ENCODE measurements around the gene PRSS27. TPM values are rescaled to one million over a fixed set of nuclear protein-coding genes. Genes with fewer than 3 reads are reported as not detected.

The PRSS27 gene
- total RNA-seq, 3 donors from 2014 or later (not counting 1 experiment from before 2014, with no cell fraction given) = 0.42 to 1.3 (median 1.2) TPM

DNA sequence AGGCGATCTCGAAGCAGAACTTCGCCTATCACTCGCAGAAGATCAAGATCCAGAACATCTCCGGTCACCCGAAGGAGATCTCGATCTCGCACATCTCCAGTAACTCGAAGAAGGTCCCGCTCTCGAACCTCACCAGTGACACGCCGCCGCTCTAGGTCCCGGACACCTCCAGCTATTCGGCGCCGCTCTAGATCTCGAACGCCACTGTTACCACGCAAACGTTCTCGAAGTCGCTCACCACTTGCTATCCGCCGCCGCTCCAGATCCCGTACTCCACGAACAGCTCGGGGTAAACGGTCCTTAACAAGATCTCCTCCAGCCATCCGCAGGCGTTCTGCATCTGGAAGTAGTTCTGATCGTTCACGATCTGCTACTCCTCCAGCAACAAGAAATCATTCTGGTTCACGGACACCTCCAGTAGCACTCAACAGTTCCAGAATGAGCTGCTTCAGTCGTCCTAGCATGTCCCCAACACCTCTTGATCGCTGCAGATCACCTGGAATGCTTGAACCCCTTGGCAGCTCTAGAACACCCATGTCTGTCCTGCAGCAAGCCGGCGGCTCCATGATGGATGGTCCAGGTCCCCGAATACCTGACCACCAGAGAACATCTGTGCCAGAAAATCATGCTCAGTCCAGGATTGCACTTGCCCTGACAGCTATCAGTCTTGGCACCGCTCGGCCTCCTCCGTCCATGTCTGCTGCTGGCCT is 46.6 kb upstream of the PRSS27 start:
- no peaks in the 10 kb centered on the region for H3K27me3 ChIP-seq (ENCODE audit: control insufficient read depth, insufficient read depth, low read length)
- intact Hi-C loops (cut with micrococcal nuclease) = no loop called here
- no peaks in the 10 kb centered on the region for H3K27me3 Mint-ChIP-seq (ENCODE audit: low read depth in 2 of 2)
- WGBS (ENCODE audit: insufficient coverage) = 98% methylated on average over 44 of the region's 44 CpGs
- TF ChIP-seq, protein P1, sequence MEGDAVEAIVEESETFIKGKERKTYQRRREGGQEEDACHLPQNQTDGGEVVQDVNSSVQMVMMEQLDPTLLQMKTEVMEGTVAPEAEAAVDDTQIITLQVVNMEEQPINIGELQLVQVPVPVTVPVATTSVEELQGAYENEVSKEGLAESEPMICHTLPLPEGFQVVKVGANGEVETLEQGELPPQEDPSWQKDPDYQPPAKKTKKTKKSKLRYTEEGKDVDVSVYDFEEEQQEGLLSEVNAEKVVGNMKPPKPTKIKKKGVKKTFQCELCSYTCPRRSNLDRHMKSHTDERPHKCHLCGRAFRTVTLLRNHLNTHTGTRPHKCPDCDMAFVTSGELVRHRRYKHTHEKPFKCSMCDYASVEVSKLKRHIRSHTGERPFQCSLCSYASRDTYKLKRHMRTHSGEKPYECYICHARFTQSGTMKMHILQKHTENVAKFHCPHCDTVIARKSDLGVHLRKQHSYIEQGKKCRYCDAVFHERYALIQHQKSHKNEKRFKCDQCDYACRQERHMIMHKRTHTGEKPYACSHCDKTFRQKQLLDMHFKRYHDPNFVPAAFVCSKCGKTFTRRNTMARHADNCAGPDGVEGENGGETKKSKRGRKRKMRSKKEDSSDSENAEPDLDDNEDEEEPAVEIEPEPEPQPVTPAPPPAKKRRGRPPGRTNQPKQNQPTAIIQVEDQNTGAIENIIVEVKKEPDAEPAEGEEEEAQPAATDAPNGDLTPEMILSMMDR (IDR thresholded peaks at IDR 0.05) = no peak
- peak overlapping the region; percentile 75 to 84 for H3K27ac Mint-ChIP-seq
- H3K4me3 Mint-ChIP-seq = peak overlapping the region; percentile 55
- peak in 1 of 2 donors; percentile 19 for DNase-seq
- H3K36me3 ChIP-seq (ENCODE audit: control insufficient read depth, insufficient read depth, low read length) = peaks cover 99% of the 10 kb centered on the region
- H3K4me1 Mint-ChIP-seq = peaks cover 24 to 47% of the 10 kb centered on the region in 2 donors
- H3K36me3 Mint-ChIP-seq = peaks cover 19% of the 10 kb centered on the region
- ATAC-seq = no peak
- H3K4me3 ChIP-seq (ENCODE audit: low read length) = no peak overlapping the region
- no peaks in the 10 kb centered on the region for H3K9me3 Mint-ChIP-seq
- H3K4me1 ChIP-seq (ENCODE audit: control insufficient read depth, insufficient read depth, low read length) = peaks cover 15% of the 10 kb centered on the region
- H3K9me3 ChIP-seq (ENCODE audit: control insufficient read depth, insufficient read depth, low read length) = no peaks in the 10 kb centered on the region
- no peak overlapping the region for H3K27ac ChIP-seq (ENCODE audit: low read length)

DNA sequence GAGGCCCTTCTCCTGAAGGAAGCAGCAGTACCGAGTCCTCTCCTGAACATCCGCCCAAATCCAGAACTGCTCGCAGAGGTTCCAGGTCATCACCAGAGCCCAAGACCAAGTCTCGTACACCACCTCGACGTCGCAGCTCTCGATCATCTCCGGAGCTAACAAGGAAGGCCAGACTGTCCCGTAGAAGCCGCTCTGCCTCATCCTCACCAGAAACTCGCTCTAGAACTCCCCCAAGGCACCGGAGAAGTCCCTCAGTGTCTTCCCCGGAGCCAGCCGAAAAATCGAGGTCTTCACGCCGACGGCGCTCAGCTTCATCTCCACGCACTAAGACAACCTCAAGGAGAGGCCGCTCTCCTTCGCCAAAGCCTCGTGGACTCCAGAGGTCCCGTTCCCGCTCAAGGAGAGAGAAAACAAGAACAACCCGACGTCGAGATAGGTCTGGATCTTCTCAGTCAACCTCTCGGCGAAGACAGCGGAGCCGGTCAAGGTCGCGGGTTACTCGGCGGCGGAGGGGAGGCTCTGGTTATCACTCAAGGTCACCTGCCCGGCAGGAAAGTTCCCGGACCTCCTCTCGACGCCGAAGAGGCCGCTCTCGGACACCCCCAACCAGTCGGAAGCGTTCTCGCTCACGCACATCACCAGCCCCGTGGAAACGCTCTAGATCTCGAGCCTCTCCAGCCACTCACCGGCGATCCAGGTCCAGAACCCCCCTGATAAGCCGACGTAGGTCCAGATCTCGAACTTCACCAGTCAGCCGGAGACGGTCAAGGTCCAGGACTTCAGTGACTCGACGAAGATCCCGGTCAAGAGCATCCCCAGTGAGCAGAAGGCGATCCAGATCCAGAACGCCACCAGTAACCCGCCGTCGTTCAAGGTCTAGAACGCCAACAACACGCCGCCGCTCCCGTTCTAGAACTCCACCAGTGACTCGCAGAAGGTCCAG is 45.7 kb upstream of the PRSS27 start:
- no peaks in the 10 kb centered on the region for H3K9me3 ChIP-seq (ENCODE audit: control insufficient read depth, insufficient read depth, low read length)
- Mint-ChIP-seq H3K4me1 (peaks cover 30 to 51% of the 10 kb centered on the region in 2 donors), H3K4me3 (peak overlapping the region; percentile 17), H3K36me3 (peaks cover 27% of the 10 kb centered on the region), H3K9me3 (no peaks in the 10 kb centered on the region), H3K27ac (peak overlapping the region; percentile 75 to 84), H3K27me3 (ENCODE audit: low read depth in 2 of 2) (no peaks in the 10 kb centered on the region)
- no peaks in the 10 kb centered on the region for H3K27me3 ChIP-seq (ENCODE audit: control insufficient read depth, insufficient read depth, low read length)
- intact Hi-C loops (cut with micrococcal nuclease) = no loop called here
- no peak overlapping the region for H3K27ac ChIP-seq (ENCODE audit: low read length)
- no peak overlapping the region for H3K4me3 ChIP-seq (ENCODE audit: low read length)
- peaks cover 100% of the 10 kb centered on the region for H3K36me3 ChIP-seq (ENCODE audit: control insufficient read depth, insufficient read depth, low read length)
- TF ChIP-seq, protein P1 (IDR thresholded peaks at IDR 0.05) = no peak
- DNase-seq (peak in 1 of 2 donors; percentile 20), ATAC-seq (no peak)
- peaks cover 14% of the 10 kb centered on the region for H3K4me1 ChIP-seq (ENCODE audit: control insufficient read depth, insufficient read depth, low read length)
- 98% methylated on average over 73 of the region's 73 CpGs for WGBS (ENCODE audit: insufficient coverage)

DNA sequence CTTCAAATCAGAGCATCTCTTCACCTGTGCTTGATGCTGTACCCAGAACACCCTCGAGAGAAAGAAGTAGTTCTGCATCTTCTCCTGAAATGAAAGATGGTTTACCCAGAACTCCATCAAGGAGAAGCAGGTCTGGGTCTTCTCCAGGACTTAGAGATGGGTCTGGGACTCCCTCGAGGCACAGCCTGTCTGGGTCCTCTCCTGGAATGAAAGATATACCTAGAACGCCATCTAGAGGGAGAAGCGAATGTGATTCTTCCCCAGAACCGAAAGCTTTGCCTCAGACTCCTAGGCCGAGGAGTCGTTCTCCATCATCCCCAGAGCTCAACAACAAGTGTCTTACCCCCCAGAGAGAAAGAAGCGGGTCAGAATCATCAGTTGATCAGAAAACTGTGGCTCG is 44.7 kb upstream of the PRSS27 start:
- peak overlapping the region; percentile 75 to 84 for H3K27ac Mint-ChIP-seq
- no peaks in the 10 kb centered on the region for H3K9me3 ChIP-seq (ENCODE audit: control insufficient read depth, insufficient read depth, low read length)
- H3K4me3 ChIP-seq (ENCODE audit: low read length) = no peak overlapping the region
- no peaks in the 10 kb centered on the region for H3K27me3 ChIP-seq (ENCODE audit: control insufficient read depth, insufficient read depth, low read length)
- intact Hi-C loops (cut with micrococcal nuclease) = no loop called here
- 92% methylated on average over 9 of the region's 9 CpGs for WGBS (ENCODE audit: insufficient coverage)
- peaks cover 3% of the 10 kb centered on the region for H3K4me1 ChIP-seq (ENCODE audit: control insufficient read depth, insufficient read depth, low read length)
- TF ChIP-seq, protein P1 (IDR thresholded peaks at IDR 0.05) = no peak
- no peaks in the 10 kb centered on the region for H3K9me3 Mint-ChIP-seq
- H3K36me3 ChIP-seq (ENCODE audit: control insufficient read depth, insufficient read depth, low read length) = peaks cover 100% of the 10 kb centered on the region
- DNase-seq = peak in 1 of 2 donors; percentile 25
- peaks cover 30% of the 10 kb centered on the region for H3K36me3 Mint-ChIP-seq
- ATAC-seq = no peak
- H3K27me3 Mint-ChIP-seq (ENCODE audit: low read depth in 2 of 2) = no peaks in the 10 kb centered on the region
- H3K4me3 Mint-ChIP-seq = no peak overlapping the region
- H3K4me1 Mint-ChIP-seq = peaks cover 32 to 56% of the 10 kb centered on the region in 2 donors
- no peak overlapping the region for H3K27ac ChIP-seq (ENCODE audit: low read length)

Measured in natural killer cell (primary cell).